ENCODE measurements around the gene C6orf118. TPM values are rescaled to one million over a fixed set of nuclear protein-coding genes. Genes with fewer than 3 reads are reported as not detected.

Gene C6orf118
- total RNA-seq, 1 donor from 2014 or later, result not detected

GRCh38 chr6:165244524-165245247, 64.7 kb downstream of the C6orf118 start:
- intact Hi-C loops (cut with micrococcal nuclease), result no loop called here

GRCh38 chr6:165243801-165244200, 65.6 kb downstream of the C6orf118 start:
- intact Hi-C loops (cut with micrococcal nuclease), result no loop called here

- intact Hi-C loops (cut with micrococcal nuclease), result no loop called here
Measured at GRCh38 chr6:165236326-165236725, 73.1 kb downstream of the C6orf118 start.

- intact Hi-C loops (cut with micrococcal nuclease), result no loop called here
Measured at GRCh38 chr6:165232731-165233488, 76.5 kb downstream of the C6orf118 start.

- intact Hi-C loops (cut with micrococcal nuclease), result no loop called here
Measured at GRCh38 chr6:165231581-165232561, 77.5 kb downstream of the C6orf118 start.

GRCh38 chr6:165231177-165231576, 78.2 kb downstream of the C6orf118 start:
- intact Hi-C loops (cut with micrococcal nuclease), result no loop called here

Data from T-helper 1 cell treated with Interleukin-12 subunit alpha and Interleukin-12 subunit beta and Interleukin-4 antibody, amounts not matched to agents 30 ng/mL and 1 ng/mL, for 36 hours (primary cell).